ENCODE results near the gene FKTN.

Gene FKTN

GRCh38 chr9:105670775-105671174, 112.8 kb downstream of the FKTN start:
- TF ChIP-seq SIN3A (IDR thresholded peaks at IDR 0.05; ENCODE audit: borderline replicate concordance, insufficient read depth, low read length) (no peak), POLR2AphosphoS5 (IDR thresholded peaks at IDR 0.05; ENCODE audit: low read depth, low read length) (no peak), FOXP2 (optimal IDR thresholded peaks at IDR 0.05; ENCODE audit: borderline replicate concordance, extremely low read depth, extremely low read length, insufficient read depth) (no peak), REST (IDR thresholded peaks at IDR 0.05; ENCODE audit: insufficient read depth in 1 of 2, low read depth in 2 of 2, low read length in 2 of 2) (no peak), TAF1 (IDR thresholded peaks at IDR 0.05; ENCODE audit: borderline replicate concordance, insufficient read depth, low read length) (no peak)

- TF ChIP-seq TAF1 (IDR thresholded peaks at IDR 0.05; ENCODE audit: borderline replicate concordance, insufficient read depth, low read length) (no peak), POLR2AphosphoS5 (IDR thresholded peaks at IDR 0.05; ENCODE audit: low read depth, low read length) (no peak), REST (IDR thresholded peaks at IDR 0.05; ENCODE audit: insufficient read depth in 1 of 2, low read depth in 2 of 2, low read length in 2 of 2) (no peak), SIN3A (IDR thresholded peaks at IDR 0.05; ENCODE audit: borderline replicate concordance, insufficient read depth, low read length) (no peak), FOXP2 (optimal IDR thresholded peaks at IDR 0.05; ENCODE audit: borderline replicate concordance, extremely low read depth, extremely low read length, insufficient read depth) (no peak)
Observed at GRCh38 chr9:105672711-105673234, 114.8 kb downstream of the FKTN start.

GRCh38 chr9:105673850-105674387, 116.0 kb downstream of the FKTN start:
- TF ChIP-seq TAF1 (IDR thresholded peaks at IDR 0.05; ENCODE audit: borderline replicate concordance, insufficient read depth, low read length) (no peak), FOXP2 (optimal IDR thresholded peaks at IDR 0.05; ENCODE audit: borderline replicate concordance, extremely low read depth, extremely low read length, insufficient read depth) (no peak), REST (IDR thresholded peaks at IDR 0.05; ENCODE audit: insufficient read depth in 1 of 2, low read depth in 2 of 2, low read length in 2 of 2) (no peak), SIN3A (IDR thresholded peaks at IDR 0.05; ENCODE audit: borderline replicate concordance, insufficient read depth, low read length) (no peak), POLR2AphosphoS5 (IDR thresholded peaks at IDR 0.05; ENCODE audit: low read depth, low read length) (no peak)

- TF ChIP-seq TAF1 (IDR thresholded peaks at IDR 0.05; ENCODE audit: borderline replicate concordance, insufficient read depth, low read length): no peak
- no peak for TF ChIP-seq REST (IDR thresholded peaks at IDR 0.05; ENCODE audit: insufficient read depth in 1 of 2, low read depth in 2 of 2, low read length in 2 of 2)
- TF ChIP-seq FOXP2 (optimal IDR thresholded peaks at IDR 0.05; ENCODE audit: borderline replicate concordance, extremely low read depth, extremely low read length, insufficient read depth): no peak
- TF ChIP-seq SIN3A (IDR thresholded peaks at IDR 0.05; ENCODE audit: borderline replicate concordance, insufficient read depth, low read length): no peak
- TF ChIP-seq POLR2AphosphoS5 (IDR thresholded peaks at IDR 0.05; ENCODE audit: low read depth, low read length): no peak
Observed at GRCh38 chr9:105676351-105676923, 118.5 kb downstream of the FKTN start.

Measured in PFSK-1 (cell line).